ENCODE results near the gene ARID1B. TPM values are rescaled to one million over a fixed set of nuclear protein-coding genes. Genes with fewer than 3 reads are reported as not detected.

Gene ARID1B
- total RNA-seq, 1 experiment from 2014 or later = 60.3 TPM

GRCh38 chr6:157033428-157034140 is 256.4 kb downstream of the ARID1B start:
- DNase-seq (ENCODE audit: low spot score) = no peak
- CTCF ChIA-PET = interaction anchor here (0.5 to 2.3 kb wide), 11 partner anchors 9 to 248 kb away, joined by 3 to 20 read pairs (median 5); no protein-coding TSS in a partner anchor
- Mint-ChIP-seq H3K27me3 (ENCODE audit: low read depth) (no peaks in the 10 kb centered on the region), H3K36me3 (peaks cover 5% of the 10 kb centered on the region; the same call in 1 of the 2 replicates), H3K4me1 (peaks cover 33% of the 10 kb centered on the region), H3K27ac (peak overlapping the region; percentile 81), H3K4me3 (no peak overlapping the region), H3K9me3 (0 out of 2 replicates have a peak, but pooled peaks cover 4% of the 10 kb centered on the region)
- POLR2A ChIA-PET = no interaction called here
- TF ChIP-seq EMX1 (CRISPR knock-in tag; IDR thresholded peaks at IDR 0.05) = no peak
- TF ChIP-seq, protein P1, sequence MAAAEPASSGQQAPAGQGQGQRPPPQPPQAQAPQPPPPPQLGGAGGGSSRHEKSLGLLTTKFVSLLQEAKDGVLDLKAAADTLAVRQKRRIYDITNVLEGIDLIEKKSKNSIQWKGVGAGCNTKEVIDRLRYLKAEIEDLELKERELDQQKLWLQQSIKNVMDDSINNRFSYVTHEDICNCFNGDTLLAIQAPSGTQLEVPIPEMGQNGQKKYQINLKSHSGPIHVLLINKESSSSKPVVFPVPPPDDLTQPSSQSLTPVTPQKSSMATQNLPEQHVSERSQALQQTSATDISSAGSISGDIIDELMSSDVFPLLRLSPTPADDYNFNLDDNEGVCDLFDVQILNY (CRISPR knock-in tag; IDR thresholded peaks at IDR 0.05) = no peak
- TF ChIP-seq OVOL2 (CRISPR knock-in tag; IDR thresholded peaks at IDR 0.05; ENCODE audit: borderline replicate concordance) = no peak
- no peak for TF ChIP-seq ZNF232 (CRISPR knock-in tag; IDR thresholded peaks at IDR 0.05)
- no peak for TF ChIP-seq PRDM15 (CRISPR knock-in tag; IDR thresholded peaks at IDR 0.05)
- TF ChIP-seq, protein P2, sequence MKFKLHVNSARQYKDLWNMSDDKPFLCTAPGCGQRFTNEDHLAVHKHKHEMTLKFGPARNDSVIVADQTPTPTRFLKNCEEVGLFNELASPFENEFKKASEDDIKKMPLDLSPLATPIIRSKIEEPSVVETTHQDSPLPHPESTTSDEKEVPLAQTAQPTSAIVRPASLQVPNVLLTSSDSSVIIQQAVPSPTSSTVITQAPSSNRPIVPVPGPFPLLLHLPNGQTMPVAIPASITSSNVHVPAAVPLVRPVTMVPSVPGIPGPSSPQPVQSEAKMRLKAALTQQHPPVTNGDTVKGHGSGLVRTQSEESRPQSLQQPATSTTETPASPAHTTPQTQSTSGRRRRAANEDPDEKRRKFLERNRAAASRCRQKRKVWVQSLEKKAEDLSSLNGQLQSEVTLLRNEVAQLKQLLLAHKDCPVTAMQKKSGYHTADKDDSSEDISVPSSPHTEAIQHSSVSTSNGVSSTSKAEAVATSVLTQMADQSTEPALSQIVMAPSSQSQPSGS (CRISPR knock-in tag; IDR thresholded peaks at IDR 0.05; ENCODE audit: borderline replicate concordance, low read depth) = no peak
- TF ChIP-seq ZNF121 (CRISPR knock-in tag; IDR thresholded peaks at IDR 0.05) = no peak
- no peak for TF ChIP-seq USF2 (CRISPR knock-in tag; IDR thresholded peaks at IDR 0.05)
- TF ChIP-seq, protein P3, sequence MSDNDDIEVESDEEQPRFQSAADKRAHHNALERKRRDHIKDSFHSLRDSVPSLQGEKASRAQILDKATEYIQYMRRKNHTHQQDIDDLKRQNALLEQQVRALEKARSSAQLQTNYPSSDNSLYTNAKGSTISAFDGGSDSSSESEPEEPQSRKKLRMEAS (CRISPR knock-in tag; IDR thresholded peaks at IDR 0.05) = no peak
- TF ChIP-seq, protein P4, sequence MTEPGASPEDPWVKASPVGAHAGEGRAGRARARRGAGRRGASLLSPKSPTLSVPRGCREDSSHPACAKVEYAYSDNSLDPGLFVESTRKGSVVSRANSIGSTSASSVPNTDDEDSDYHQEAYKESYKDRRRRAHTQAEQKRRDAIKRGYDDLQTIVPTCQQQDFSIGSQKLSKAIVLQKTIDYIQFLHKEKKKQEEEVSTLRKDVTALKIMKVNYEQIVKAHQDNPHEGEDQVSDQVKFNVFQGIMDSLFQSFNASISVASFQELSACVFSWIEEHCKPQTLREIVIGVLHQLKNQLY (CRISPR knock-in tag; IDR thresholded peaks at IDR 0.05) = no peak
- TF ChIP-seq SMAD3 (CRISPR knock-in tag; IDR thresholded peaks at IDR 0.05; ENCODE audit: borderline replicate concordance) = no peak
- TF ChIP-seq, protein P5, sequence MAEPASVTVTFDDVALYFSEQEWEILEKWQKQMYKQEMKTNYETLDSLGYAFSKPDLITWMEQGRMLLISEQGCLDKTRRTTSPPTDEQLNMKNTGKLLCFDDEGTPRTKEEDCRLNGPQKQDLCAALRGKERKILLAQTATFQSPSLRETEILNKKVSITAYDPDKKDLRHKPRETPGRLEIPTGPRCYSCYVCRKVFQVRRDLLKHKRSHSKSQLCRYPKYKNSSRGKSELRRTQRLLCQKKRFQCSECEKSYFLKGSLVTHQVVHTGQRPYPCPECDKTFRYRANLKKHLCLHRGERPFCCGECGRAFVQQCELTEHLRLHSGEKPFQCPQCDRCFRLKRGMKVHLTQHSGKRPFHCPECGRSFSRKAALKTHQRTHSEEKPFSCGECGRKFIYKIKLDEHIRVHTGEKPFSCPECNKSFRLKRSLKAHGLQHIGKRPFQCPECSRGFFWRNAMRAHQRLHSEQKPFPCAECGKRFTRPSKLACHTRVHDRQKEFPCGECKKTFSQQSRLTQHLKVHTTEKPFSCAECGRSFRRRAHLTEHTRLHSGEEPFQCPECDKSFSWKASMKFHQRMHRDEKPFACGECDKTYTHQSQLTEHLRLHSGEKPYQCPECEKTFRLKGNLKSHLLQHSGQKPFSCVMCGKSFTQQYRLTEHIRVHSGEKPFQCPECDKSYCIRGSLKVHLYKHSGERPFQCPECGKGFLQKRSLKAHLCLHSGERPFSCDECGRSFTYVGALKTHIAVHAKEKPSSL (CRISPR knock-in tag; conservative IDR thresholded peaks at IDR 0.05) = no peak
- TF ChIP-seq ZNF396 (CRISPR knock-in tag; IDR thresholded peaks at IDR 0.05; ENCODE audit: borderline replicate concordance) = no peak
- TF ChIP-seq, protein P6, sequence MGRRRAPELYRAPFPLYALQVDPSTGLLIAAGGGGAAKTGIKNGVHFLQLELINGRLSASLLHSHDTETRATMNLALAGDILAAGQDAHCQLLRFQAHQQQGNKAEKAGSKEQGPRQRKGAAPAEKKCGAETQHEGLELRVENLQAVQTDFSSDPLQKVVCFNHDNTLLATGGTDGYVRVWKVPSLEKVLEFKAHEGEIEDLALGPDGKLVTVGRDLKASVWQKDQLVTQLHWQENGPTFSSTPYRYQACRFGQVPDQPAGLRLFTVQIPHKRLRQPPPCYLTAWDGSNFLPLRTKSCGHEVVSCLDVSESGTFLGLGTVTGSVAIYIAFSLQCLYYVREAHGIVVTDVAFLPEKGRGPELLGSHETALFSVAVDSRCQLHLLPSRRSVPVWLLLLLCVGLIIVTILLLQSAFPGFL (CRISPR knock-in tag; IDR thresholded peaks at IDR 0.05; ENCODE audit: borderline replicate concordance) = no peak
- no peak for TF ChIP-seq ZNF416 (CRISPR knock-in tag; IDR thresholded peaks at IDR 0.05)
- TF ChIP-seq FOXP1 (CRISPR knock-in tag; IDR thresholded peaks at IDR 0.05; ENCODE audit: borderline replicate concordance) = no peak
- TF ChIP-seq TCF7 (CRISPR knock-in tag; IDR thresholded peaks at IDR 0.05; ENCODE audit: low read depth) = no peak
- TF ChIP-seq, protein P7, sequence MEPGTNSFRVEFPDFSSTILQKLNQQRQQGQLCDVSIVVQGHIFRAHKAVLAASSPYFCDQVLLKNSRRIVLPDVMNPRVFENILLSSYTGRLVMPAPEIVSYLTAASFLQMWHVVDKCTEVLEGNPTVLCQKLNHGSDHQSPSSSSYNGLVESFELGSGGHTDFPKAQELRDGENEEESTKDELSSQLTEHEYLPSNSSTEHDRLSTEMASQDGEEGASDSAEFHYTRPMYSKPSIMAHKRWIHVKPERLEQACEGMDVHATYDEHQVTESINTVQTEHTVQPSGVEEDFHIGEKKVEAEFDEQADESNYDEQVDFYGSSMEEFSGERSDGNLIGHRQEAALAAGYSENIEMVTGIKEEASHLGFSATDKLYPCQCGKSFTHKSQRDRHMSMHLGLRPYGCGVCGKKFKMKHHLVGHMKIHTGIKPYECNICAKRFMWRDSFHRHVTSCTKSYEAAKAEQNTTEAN (CRISPR knock-in tag; IDR thresholded peaks at IDR 0.05) = no peak
- no peak for ATAC-seq
